Measurements from ENCODE around the gene RAD51B.

Gene RAD51B

DNA sequence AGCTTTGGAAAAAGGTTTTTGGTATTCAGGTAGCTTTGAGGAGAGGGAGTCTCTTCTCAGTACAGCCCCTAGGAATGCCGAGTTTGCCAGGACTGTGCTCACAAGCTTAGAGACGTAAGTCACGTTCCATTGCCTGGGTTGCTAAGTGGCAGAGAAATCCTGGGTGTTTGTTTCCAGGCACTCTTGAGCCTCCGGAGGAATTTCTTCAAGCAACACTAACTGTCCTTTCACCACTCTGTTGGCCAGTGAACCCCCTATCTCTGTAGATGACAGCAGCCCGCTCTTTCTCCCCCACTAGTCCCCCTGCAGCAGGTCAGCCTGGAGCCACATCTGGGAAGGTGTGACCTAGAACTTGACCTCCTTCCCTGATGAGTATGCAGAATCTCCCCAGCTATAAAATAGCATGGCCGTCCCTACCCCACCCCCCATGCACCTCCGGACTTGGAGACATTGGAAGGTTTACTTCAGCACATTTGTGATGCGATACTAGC is 810.5 kb downstream of the RAD51B start:
- TF ChIP-seq, protein P1, sequence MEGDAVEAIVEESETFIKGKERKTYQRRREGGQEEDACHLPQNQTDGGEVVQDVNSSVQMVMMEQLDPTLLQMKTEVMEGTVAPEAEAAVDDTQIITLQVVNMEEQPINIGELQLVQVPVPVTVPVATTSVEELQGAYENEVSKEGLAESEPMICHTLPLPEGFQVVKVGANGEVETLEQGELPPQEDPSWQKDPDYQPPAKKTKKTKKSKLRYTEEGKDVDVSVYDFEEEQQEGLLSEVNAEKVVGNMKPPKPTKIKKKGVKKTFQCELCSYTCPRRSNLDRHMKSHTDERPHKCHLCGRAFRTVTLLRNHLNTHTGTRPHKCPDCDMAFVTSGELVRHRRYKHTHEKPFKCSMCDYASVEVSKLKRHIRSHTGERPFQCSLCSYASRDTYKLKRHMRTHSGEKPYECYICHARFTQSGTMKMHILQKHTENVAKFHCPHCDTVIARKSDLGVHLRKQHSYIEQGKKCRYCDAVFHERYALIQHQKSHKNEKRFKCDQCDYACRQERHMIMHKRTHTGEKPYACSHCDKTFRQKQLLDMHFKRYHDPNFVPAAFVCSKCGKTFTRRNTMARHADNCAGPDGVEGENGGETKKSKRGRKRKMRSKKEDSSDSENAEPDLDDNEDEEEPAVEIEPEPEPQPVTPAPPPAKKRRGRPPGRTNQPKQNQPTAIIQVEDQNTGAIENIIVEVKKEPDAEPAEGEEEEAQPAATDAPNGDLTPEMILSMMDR (IDR thresholded peaks at IDR 0.05; ENCODE audit: insufficient read depth, low read depth, low read length, missing control alignments): no peak
- no peak for DNase-seq (ENCODE audit: low read depth)
- H3K4me3 ChIP-seq (ENCODE audit: low read depth, low read length): no peak overlapping the region

DNA sequence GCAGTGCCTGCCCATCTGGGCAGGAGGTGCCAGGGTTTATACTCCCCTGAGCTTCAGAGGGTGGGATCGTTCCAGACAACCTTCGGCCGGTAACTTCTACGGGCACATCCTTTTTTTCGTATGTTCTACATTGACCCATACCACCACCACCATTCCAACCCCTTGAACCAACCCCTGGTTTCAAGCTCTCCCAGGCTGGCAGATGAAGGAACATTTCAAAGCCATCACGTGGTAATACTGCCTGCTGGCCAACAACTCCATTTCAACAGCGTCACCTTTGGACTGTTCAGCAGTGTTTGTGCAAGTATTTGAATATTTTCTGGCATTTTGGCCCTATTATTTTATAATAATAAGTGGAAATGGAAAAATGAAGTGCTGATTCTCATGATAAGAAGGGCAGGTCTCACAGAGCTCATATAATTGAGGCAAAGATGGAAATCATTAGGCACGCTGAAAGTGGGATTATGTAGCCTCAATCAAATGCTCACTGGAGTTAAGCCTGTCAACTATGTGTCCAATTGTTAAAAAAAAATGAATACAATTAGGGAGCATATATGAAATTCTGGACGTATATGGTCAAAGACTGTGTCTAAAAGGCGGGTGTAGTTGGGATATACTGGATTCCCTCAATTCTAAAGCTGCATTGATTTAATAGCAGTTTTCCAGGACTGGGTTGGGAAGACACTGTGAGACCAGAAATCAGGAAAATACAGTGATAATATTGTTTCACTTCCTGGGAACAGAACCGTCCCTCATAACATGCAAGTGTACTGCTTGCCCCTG is 811.2 kb downstream of the RAD51B start:
- DNase-seq (ENCODE audit: low read depth): no peak
- H3K4me3 ChIP-seq (ENCODE audit: low read depth, low read length): no peak overlapping the region
- TF ChIP-seq, protein P1 (IDR thresholded peaks at IDR 0.05; ENCODE audit: insufficient read depth, low read depth, low read length, missing control alignments): no peak

DNA sequence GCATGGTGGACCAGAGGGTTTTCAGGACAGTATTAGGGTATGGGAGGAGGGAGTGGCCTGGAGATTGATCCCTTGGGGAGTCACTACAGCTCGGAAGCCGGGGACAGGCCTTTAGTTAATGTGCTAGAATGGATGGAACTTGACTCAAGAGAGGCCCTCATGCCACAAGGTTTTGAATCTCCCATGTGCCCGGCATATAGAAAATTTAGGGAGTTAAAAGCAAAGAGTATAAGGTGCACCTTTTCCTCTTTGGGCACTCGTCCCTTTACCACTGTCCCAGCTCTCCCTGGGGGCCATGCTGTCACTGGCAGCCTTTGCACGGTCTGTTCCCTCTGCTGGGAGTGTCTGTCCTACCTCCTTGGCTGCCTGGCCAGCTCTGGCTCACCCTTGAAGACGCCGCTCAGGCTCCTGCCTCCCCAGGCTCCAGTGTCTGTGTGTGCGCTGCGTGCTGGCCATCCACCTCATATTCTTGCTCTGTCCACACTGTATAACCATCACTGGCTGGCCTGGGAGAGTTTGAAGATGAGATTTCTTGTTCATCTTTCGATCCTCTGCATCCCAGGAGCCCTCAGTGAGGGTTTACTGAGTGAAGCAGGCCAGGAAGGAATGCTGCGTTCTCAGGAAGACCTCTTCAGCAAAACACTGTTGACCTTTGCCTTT is 811.9 kb downstream of the RAD51B start:
- TF ChIP-seq, protein P1 (IDR thresholded peaks at IDR 0.05; ENCODE audit: insufficient read depth, low read depth, low read length, missing control alignments): no peak
- no peak for DNase-seq (ENCODE audit: low read depth)

DNA sequence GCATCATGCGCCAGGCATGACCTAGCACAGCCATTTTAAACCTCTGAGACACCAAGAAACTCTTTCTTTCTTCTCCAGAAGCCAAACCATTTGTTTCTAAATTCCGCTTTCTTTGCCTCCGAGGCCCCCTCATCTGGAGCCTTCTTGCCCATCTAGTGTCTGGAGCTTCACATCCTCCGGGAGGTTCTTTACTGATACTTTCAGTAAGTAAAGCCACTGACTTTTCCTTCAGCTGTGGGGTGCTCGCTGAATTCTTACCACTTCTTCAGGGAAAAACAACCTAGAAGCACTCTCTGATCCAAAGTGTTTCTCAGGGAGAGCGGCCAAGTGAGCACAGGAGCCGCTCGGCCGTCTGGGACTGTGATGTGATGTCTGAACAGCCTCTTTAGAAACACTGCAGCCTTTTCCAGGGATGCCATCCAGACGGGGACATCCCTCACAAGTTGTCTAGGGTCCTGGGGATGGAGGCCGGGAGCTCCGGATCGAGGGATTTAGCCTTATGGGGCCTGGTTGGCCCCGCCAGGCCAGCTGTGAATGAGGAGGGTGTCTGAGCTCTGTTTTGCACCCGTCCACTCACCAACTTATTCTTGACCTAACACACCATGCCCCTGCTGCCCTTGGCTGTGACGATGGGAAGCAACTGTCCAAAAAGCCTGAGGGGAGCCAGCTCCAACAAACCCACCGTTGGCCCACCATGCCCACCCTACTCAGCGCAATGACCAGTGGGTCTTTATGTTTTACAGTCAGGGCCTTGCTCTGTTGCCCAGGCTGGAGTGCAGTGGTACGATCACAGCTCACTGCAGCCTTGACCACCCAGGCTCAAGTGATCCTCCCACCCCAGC is 812.7 kb downstream of the RAD51B start:
- TF ChIP-seq, protein P1 (IDR thresholded peaks at IDR 0.05; ENCODE audit: insufficient read depth, low read depth, low read length, missing control alignments): no peak
- DNase-seq (ENCODE audit: low read depth): no peak
- H3K4me3 ChIP-seq (ENCODE audit: low read depth, low read length): no peak overlapping the region

More for the DNA sequence above, 811.9 kb downstream of the RAD51B start:
- H3K4me3 ChIP-seq (ENCODE audit: low read depth, low read length): no peak overlapping the region

DNA sequence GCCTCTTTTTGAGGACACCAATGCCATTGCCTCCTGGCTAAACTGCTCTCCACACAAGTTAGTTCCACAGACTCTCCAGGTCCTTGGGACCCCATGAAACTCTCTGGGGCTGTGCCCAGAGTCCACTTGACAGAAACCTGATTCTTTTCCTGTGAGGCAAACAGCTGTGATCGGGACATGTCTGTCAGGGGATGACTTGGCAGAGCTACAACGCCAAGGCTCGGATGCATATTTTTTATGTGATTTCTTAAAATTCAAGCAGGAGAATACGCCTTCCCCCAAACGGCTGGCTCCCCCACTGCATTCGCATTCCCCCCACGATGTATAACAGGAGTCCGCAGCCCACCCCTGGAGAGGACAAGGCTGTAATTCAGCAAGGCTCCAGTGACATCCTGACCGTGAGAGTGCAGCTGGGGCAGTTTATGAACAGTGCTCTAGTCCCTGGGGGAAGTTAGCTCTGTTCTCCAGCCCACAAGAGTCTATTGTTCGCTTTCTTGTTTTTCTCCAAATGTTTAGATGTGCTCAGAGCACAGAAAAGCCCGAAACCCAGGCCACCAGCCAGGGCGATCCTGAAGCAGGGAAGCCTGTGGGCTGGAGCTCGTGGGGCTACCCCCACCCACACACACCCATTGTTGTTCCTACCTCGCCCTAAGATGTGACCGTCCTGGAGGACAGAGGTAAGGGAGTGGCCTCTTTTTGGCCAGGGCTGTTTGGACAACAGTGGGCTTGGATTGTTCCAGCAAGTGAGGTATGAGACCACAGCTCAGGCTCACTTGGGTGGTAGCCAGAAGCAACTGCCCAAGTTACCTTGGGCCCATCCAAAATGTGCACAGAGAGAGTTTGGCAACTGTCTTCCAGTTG is 813.8 kb downstream of the RAD51B start:
- DNase-seq (ENCODE audit: low read depth): no peak
- TF ChIP-seq, protein P1 (IDR thresholded peaks at IDR 0.05; ENCODE audit: insufficient read depth, low read depth, low read length, missing control alignments): no peak
- H3K4me3 ChIP-seq (ENCODE audit: low read depth, low read length): no peak overlapping the region

DNA sequence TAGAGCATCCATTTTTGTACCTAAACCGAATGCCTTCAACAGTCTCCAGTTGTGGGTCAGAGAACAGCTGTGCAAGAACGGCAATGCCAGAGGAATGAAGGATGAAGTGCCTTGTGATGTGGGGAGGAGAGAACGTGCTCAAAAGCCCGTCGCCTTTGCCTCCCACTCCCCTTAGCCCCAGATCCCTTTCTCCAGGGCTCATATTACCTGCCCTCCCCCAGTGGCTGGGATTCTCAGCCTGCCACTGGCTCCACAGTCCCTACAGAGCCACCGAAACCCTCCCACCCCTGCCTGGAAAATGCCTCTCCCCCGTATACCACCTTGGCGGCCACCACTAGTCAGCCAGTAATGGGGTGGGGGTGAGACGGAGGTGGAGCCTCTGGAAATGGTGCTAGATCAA is 814.8 kb downstream of the RAD51B start:
- TF ChIP-seq, protein P1 (IDR thresholded peaks at IDR 0.05; ENCODE audit: insufficient read depth, low read depth, low read length, missing control alignments): no peak
- no peak overlapping the region for H3K4me3 ChIP-seq (ENCODE audit: low read depth, low read length)
- no peak for DNase-seq (ENCODE audit: low read depth)

Data from GM12865 (cell line).